Mesothelial cell of epicardium (in vitro differentiated cells): Measurements from ENCODE around the gene ZFAND2A. TPM values are rescaled to one million over a fixed set of nuclear protein-coding genes. Genes with fewer than 3 reads are reported as not detected.

Experiments used
- DNase-seq, 2 experiments: peaks; one replicate each; pipeline ENCODE4 v3.0.0; 2021; ENCODE audit warnings: low spot score in 2 of 2; ENCODE audit not compliant: unreplicated experiment in 2 of 2
- H3K27ac Mint-ChIP-seq: 2 replicates; pipeline ENCODE4 v1.8.0; 2021; ENCODE audit warnings: mixed read lengths
- H3K27me3 Mint-ChIP-seq: 2 replicates; pipeline ENCODE4 v1.8.0; 2021; ENCODE audit warnings: low read depth, mixed read lengths
- H3K36me3 Mint-ChIP-seq: 2 replicates; pipeline ENCODE4 v1.8.0; 2021; ENCODE audit warnings: mixed read lengths
- H3K4me1 Mint-ChIP-seq: 2 replicates; pipeline ENCODE4 v1.8.0; 2021; ENCODE audit warnings: mixed read lengths
- H3K4me3 Mint-ChIP-seq: 2 replicates; pipeline ENCODE4 v1.8.0; 2021; ENCODE audit warnings: mild to moderate bottlenecking, moderate library complexity, mixed read lengths
- H3K9me3 Mint-ChIP-seq: 2 replicates; pipeline ENCODE4 v1.8.0; 2021; ENCODE audit warnings: mixed read lengths
- total RNA-seq: library from RNA; stranded (reverse); gene quantifications from 3 replicates; pipeline ENCODE4 v1.2.1, GENCODE V29; 2021
- TF ChIP-seq, protein P1 (sequence below): fragments of 200-600 bp; sonication (generic); IDR thresholded peaks from one replicate; pipeline ENCODE4 v1.5.0; 2021; ENCODE audit warnings: antibody characterized with exemption; ENCODE audit not compliant: unreplicated experiment

Gene ZFAND2A
- total RNA-seq, 1 donor from 2014 or later = 16.3 TPM

DNA sequence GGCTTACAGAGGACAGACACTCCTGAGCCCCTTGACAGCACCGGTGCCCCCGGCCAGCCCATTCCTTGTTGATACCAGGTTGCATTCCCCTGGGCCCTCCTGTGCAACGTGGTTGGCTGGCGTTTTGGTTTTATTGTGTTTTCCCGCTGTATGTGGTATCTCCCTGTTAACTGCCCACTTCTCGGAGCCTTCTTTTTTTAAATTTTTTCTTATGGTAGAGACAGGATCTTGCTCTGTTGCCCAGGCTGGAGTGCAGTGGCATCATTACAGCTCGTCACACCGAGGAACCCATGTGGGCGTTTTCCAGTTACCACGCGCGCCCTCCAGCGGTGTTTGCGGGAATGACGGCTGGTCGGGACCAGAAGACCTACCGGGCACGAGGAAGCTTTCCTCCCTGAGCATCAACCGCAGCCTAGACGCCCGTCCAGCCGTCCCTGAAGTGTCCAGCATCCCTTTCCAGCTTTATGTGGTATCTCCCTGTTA is 16.9 kb upstream of the ZFAND2A start:
- Mint-ChIP-seq H3K4me1 (no peaks in the 10 kb centered on the region), H3K4me3 (no peak overlapping the region), H3K36me3 (no peaks in the 10 kb centered on the region), H3K27ac (no peak overlapping the region), H3K9me3 (peaks cover 8% of the 10 kb centered on the region), H3K27me3 (peaks cover 16% of the 10 kb centered on the region)
- peak in 1 of 2 experiments; percentile 64 for DNase-seq
- TF ChIP-seq, protein P1, sequence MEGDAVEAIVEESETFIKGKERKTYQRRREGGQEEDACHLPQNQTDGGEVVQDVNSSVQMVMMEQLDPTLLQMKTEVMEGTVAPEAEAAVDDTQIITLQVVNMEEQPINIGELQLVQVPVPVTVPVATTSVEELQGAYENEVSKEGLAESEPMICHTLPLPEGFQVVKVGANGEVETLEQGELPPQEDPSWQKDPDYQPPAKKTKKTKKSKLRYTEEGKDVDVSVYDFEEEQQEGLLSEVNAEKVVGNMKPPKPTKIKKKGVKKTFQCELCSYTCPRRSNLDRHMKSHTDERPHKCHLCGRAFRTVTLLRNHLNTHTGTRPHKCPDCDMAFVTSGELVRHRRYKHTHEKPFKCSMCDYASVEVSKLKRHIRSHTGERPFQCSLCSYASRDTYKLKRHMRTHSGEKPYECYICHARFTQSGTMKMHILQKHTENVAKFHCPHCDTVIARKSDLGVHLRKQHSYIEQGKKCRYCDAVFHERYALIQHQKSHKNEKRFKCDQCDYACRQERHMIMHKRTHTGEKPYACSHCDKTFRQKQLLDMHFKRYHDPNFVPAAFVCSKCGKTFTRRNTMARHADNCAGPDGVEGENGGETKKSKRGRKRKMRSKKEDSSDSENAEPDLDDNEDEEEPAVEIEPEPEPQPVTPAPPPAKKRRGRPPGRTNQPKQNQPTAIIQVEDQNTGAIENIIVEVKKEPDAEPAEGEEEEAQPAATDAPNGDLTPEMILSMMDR = peak; percentile 56

DNA sequence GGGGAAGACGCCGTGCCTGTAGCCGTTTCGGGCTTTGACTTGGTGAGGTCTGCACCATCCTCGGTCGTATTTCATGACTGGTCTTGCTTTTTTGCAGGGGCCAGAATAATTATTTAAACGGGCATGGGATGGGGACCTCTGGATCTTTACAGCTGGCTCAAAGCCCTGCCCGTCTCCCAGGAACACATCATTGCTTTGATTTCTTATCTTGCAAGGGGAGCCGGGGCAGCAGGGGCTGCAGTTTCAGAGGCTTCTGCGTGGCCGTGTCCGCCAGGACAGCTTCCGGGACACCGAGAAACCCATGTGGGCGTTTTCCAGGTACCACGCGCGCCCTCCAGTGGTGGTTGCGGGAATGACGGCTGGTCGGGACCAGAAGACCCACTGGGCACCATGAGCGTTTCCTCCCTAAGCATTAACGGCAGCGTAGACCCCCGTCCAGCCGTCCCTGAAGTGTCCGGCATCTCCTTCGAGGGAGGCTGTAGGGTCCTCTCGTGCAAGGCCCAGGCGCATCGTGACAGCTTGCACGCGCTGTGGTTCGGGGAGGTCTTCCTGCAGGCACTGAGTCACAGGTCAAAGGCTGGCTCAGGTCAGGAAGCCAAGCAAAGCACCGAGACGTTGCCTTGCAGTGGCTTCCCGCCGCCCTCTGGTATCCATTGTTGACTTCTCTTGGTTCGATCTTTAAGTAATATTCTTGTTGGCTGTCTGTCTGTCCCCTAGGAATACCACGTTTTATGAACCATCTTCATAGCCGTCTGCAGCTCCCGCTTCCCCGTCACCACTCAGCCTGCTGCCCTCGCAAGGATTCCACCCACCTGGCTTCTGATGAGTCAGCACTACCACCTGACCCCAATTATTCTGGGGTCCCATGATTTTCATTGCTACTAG is 16.2 kb upstream of the ZFAND2A start:
- Mint-ChIP-seq H3K9me3 (peaks cover 8% of the 10 kb centered on the region), H3K27me3 (peaks cover 12% of the 10 kb centered on the region), H3K4me3 (peak overlapping the region; percentile 53), H3K4me1 (no peaks in the 10 kb centered on the region), H3K36me3 (no peaks in the 10 kb centered on the region), H3K27ac (no peak overlapping the region)
- DNase-seq = peak; percentile 70 to 96
- TF ChIP-seq, protein P1 = peak; percentile 96

DNA sequence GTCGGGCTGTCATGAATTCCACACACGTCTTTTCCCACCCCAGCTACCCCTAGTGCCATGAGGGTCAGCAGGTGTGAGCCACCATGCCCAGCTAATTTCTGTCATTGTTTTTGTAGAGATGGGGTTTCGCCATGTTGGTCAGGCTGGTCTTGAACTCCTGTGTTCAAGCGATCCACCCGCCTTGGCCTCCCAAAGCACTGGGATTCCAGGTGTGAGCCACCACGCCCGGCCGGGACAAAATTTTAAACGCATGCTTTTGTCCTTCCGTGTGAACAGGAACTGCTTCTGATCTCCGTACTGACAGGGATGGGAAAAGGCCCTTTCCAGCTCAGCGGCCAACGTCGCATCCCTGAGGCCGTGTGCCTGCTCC is 15.6 kb upstream of the ZFAND2A start:
- Mint-ChIP-seq H3K4me3 (peak overlapping the region; percentile 53), H3K36me3 (no peaks in the 10 kb centered on the region), H3K4me1 (no peaks in the 10 kb centered on the region), H3K27ac (no peak overlapping the region), H3K27me3 (peaks cover 12% of the 10 kb centered on the region), H3K9me3 (peaks cover 8% of the 10 kb centered on the region)
- no peak for DNase-seq
- TF ChIP-seq, protein P1 = no peak

DNA sequence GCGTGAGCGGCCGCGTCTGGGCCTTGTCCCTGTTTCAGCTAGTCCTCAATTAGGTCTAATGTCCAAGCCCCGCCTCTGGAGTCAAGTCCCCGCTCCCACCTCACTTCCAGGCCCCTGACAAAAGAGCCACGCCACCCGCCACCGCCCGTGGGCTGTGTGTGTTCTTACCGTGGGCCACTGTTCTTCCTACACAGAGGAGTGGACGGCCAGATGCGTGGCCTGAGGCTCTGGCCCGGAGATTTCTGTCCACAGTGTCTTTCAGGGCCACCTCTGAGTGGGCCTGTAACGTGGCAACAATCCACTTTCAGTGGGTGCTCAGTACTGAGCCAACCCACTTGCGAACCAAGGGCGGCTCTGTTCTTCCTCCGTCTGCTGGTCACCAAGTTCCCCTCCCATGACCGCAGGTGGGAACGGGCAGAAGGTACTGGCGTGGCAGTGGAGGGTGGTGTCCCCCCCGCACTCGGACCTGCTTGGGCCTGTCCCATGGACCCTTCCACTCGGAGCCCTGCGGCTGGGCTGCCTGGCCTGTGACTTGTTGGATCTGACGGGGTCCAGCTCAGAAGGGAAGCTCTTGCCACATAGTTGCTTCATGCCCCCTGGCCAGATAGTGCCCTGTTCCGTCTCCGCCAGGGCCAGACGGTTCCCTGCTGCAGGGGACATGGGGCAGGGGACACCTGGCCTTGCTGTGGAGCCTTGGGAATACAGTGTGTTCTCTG is 15.0 kb upstream of the ZFAND2A start:
- DNase-seq = no peak
- Mint-ChIP-seq H3K27me3 (peaks cover 11% of the 10 kb centered on the region), H3K36me3 (no peaks in the 10 kb centered on the region), H3K4me1 (no peaks in the 10 kb centered on the region), H3K27ac (no peak overlapping the region), H3K4me3 (no peak overlapping the region), H3K9me3 (peaks cover 8% of the 10 kb centered on the region)
- TF ChIP-seq, protein P1 = no peak

DNA sequence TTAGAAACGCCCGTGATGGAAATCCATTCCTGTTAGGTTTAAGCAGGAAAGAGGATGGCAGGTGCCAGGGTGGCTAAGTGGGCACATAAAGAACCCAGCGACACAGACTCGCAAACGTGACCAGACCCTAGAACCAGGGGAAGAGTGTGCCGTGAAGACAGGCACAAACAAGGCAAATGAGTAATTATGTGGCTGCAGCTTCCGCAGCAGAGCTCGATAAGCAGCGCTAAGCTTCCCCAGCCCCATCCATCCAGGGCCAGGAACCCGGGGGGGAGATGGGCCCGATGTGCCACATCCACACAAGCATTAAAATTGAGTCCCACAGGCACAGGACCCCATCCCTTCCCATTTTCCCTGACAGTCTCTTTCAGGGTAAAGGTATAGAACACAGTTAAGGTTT is 14.0 kb upstream of the ZFAND2A start:
- Mint-ChIP-seq H3K4me1 (no peaks in the 10 kb centered on the region), H3K36me3 (no peaks in the 10 kb centered on the region), H3K27me3 (peaks cover 14% of the 10 kb centered on the region)

More for the DNA sequence above, 14.0 kb upstream of the ZFAND2A start:
- Mint-ChIP-seq H3K4me3 (no peak overlapping the region), H3K9me3 (peaks cover 8% of the 10 kb centered on the region), H3K27ac (no peak overlapping the region)
- DNase-seq = no peak
- TF ChIP-seq, protein P1 = no peak
